NCI-H345 treated with DMSO at 0.1 percent for 48 hours (cell line): ENCODE results near the gene RICTOR.

Experiments used
- DNase-seq: peaks from one replicate; lab custom pipeline; 2025; ENCODE audit not compliant: unreplicated experiment; lab: John Stamatoyannopoulos, UW

Gene RICTOR

GRCh38 chr5:39074017-39074814 is at the start of gene RICTOR:
TSS of gene RICTOR (minus strand) at chr5:39074399. CDS start at chr5:39074377, 22 bp downstream.
- DNase-seq, result peak; percentile 69

- no peak for DNase-seq
These were observed 47.7 kb upstream of the RICTOR start for GRCh38 chr5:39121922-39122321.

GRCh38 chr5:39121315-39121714 is 47.1 kb upstream of the RICTOR start:
- no peak for DNase-seq

- no peak for DNase-seq
These were observed 45.8 kb upstream of the RICTOR start for GRCh38 chr5:39120052-39120420.

- no peak for DNase-seq
These were observed 45.3 kb upstream of the RICTOR start for GRCh38 chr5:39119404-39120051.

- no peak for DNase-seq
These were observed 44.4 kb upstream of the RICTOR start for GRCh38 chr5:39118638-39119037.

GRCh38 chr5:39117401-39117800 is 43.2 kb upstream of the RICTOR start:
- DNase-seq, result no peak

- no peak for DNase-seq
These were observed 42.4 kb upstream of the RICTOR start for GRCh38 chr5:39116344-39117170.

GRCh38 chr5:39115644-39116343 is 41.6 kb upstream of the RICTOR start:
- DNase-seq, result no peak

GRCh38 chr5:39114155-39114554 is 40.0 kb upstream of the RICTOR start:
- no peak for DNase-seq

GRCh38 chr5:39113354-39113953 is 39.3 kb upstream of the RICTOR start:
- DNase-seq, result no peak

GRCh38 chr5:39109606-39110005 is 35.4 kb upstream of the RICTOR start:
- no peak for DNase-seq

GRCh38 chr5:39108987-39109386 is 34.8 kb upstream of the RICTOR start:
- DNase-seq, result no peak

- no peak for DNase-seq
These were observed 33.2 kb upstream of the RICTOR start for GRCh38 chr5:39107350-39107749.

GRCh38 chr5:39106322-39106721 is 32.1 kb upstream of the RICTOR start:
- no peak for DNase-seq

GRCh38 chr5:39104221-39104620 is 30.0 kb upstream of the RICTOR start:
- no peak for DNase-seq

- no peak for DNase-seq
These were observed 28.5 kb upstream of the RICTOR start for GRCh38 chr5:39102684-39103155.

GRCh38 chr5:39100851-39101396 is 26.7 kb upstream of the RICTOR start:
- no peak for DNase-seq

GRCh38 chr5:39100301-39100850 is 26.2 kb upstream of the RICTOR start:
- DNase-seq, result no peak

GRCh38 chr5:39099831-39100230 is 25.6 kb upstream of the RICTOR start:
- DNase-seq, result no peak
